Measurements from ENCODE around the gene TPP1.

The TPP1 gene

GRCh38 chr11:6630632-6631291, 11.5 kb upstream of the TPP1 start:
- ATAC-seq (replicated peaks; ENCODE audit: extremely low read depth, poor library complexity, severe bottlenecking): no peak
- no peaks in the 10 kb centered on the region for H3K27me3 Mint-ChIP-seq
- peaks cover 12% of the 10 kb centered on the region for H3K4me1 Mint-ChIP-seq
- no peak for DNase-seq (ENCODE audit: low spot score in 2 of 2)
- H3K27ac Mint-ChIP-seq (ENCODE audit: low read depth): no peak overlapping the region
- H3K9me3 Mint-ChIP-seq: no peaks in the 10 kb centered on the region
- peaks cover 5% of the 10 kb centered on the region for H3K36me3 Mint-ChIP-seq (ENCODE audit: insufficient read depth)
- no peak overlapping the region for H3K4me3 Mint-ChIP-seq

- no peaks in the 10 kb centered on the region for H3K9me3 Mint-ChIP-seq
- peaks cover 12% of the 10 kb centered on the region for H3K4me1 Mint-ChIP-seq
- no peaks in the 10 kb centered on the region for H3K27me3 Mint-ChIP-seq
- H3K36me3 Mint-ChIP-seq (ENCODE audit: insufficient read depth): peaks cover 6% of the 10 kb centered on the region
- no peak overlapping the region for H3K27ac Mint-ChIP-seq (ENCODE audit: low read depth)
- no peak overlapping the region for H3K4me3 Mint-ChIP-seq
- no peak for DNase-seq (ENCODE audit: low spot score in 2 of 2)
- ATAC-seq (replicated peaks; ENCODE audit: extremely low read depth, poor library complexity, severe bottlenecking): no peak
Observed at GRCh38 chr11:6629892-6630631, 10.8 kb upstream of the TPP1 start.

DNA sequence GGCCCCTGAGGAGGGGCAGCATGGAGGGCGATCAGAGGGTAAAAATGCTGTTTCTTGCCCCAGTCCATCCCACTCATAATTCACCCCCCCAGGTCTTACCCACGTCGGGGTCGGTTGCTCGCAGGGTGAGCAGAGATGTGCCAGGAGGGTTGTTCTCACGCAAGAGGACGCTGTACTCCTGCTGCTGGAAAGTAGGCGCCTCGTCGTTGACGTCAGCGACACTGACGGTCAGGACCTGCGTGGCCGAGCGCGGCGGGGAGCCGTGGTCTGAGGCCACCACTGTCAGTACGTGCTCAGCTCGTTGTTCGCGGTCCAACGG, 10.3 kb upstream of the TPP1 start:
- Mint-ChIP-seq H3K4me3 (no peak overlapping the region), H3K4me1 (peaks cover 12% of the 10 kb centered on the region), H3K36me3 (ENCODE audit: insufficient read depth) (peaks cover 7% of the 10 kb centered on the region), H3K9me3 (no peaks in the 10 kb centered on the region), H3K27me3 (no peaks in the 10 kb centered on the region), H3K27ac (ENCODE audit: low read depth) (no peak overlapping the region)
- ATAC-seq (replicated peaks; ENCODE audit: extremely low read depth, poor library complexity, severe bottlenecking) (no peak), DNase-seq (ENCODE audit: low spot score in 2 of 2) (no peak)

DNA sequence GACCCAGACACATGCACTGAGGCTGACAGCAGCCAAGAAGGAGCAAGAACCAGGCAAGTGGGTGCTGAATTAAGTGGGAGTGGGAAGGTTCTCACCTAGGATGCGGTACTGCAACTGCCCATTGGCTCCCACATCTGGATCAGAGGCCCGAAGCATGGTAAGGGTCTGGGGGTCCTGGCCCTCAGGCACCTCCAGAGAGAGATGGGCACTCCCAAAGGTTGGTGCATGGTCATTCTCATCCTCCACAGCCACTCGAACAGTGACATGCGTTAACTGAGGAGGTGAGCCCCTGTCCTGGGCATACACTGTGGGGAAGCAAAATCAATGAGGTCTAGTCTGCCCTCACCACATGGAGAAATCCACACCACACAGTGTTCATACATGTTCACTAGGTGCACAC, 9.3 kb upstream of the TPP1 start:
- H3K4me1 Mint-ChIP-seq: peaks cover 12% of the 10 kb centered on the region
- peak overlapping the region; percentile 24 for H3K27ac Mint-ChIP-seq (ENCODE audit: low read depth)
- ATAC-seq (replicated peaks; ENCODE audit: extremely low read depth, poor library complexity, severe bottlenecking) (no peak), DNase-seq (ENCODE audit: low spot score in 2 of 2) (no peak)
- H3K9me3 Mint-ChIP-seq: no peaks in the 10 kb centered on the region
- H3K4me3 Mint-ChIP-seq: no peak overlapping the region
- H3K27me3 Mint-ChIP-seq: no peaks in the 10 kb centered on the region
- H3K36me3 Mint-ChIP-seq (ENCODE audit: insufficient read depth): peaks cover 7% of the 10 kb centered on the region

DNA sequence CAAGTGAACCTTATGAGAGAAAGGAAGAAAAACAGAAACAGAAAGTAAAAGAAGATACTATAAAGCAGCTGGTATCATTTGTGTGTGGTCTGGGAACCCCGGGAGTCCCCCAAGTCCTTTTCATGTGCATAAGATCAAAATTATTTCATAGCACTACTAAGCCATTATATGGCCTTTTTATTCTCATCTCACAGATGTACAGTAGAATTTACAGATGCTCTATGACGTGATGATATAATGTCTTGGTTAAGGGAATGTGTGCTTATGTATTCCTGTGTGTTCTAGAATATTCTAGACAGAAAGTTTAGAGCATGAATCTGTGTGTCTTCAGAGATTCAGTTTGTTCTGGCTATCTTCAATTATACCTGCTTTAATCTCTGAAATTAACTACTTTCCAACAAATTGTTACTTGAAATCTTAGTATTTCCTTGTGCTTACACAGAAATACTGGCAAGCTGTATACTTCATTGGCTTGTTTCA, 8.6 kb upstream of the TPP1 start:
- DNase-seq (ENCODE audit: low spot score in 2 of 2): no peak
- peak overlapping the region; percentile 24 for H3K27ac Mint-ChIP-seq (ENCODE audit: low read depth)
- no peaks in the 10 kb centered on the region for H3K27me3 Mint-ChIP-seq

GRCh38 chr11:6626971-6627761, 7.9 kb upstream of the TPP1 start:
- no peak for DNase-seq (ENCODE audit: low spot score in 2 of 2)
- Mint-ChIP-seq H3K36me3 (ENCODE audit: insufficient read depth) (peaks cover 7% of the 10 kb centered on the region), H3K9me3 (no peaks in the 10 kb centered on the region), H3K4me3 (peak overlapping the region; percentile 6), H3K4me1 (peaks cover 12% of the 10 kb centered on the region), H3K27me3 (no peaks in the 10 kb centered on the region), H3K27ac (ENCODE audit: low read depth) (peak overlapping the region; percentile 15)
- ATAC-seq (replicated peaks; ENCODE audit: extremely low read depth, poor library complexity, severe bottlenecking): no peak

More for the DNA sequence above, 8.6 kb upstream of the TPP1 start:
- peak overlapping the region; percentile 6 for H3K4me3 Mint-ChIP-seq
- peak; percentile 61 for ATAC-seq (replicated peaks; ENCODE audit: extremely low read depth, poor library complexity, severe bottlenecking)
- H3K36me3 Mint-ChIP-seq (ENCODE audit: insufficient read depth): peaks cover 7% of the 10 kb centered on the region
- peaks cover 12% of the 10 kb centered on the region for H3K4me1 Mint-ChIP-seq
- H3K9me3 Mint-ChIP-seq: no peaks in the 10 kb centered on the region

DNA sequence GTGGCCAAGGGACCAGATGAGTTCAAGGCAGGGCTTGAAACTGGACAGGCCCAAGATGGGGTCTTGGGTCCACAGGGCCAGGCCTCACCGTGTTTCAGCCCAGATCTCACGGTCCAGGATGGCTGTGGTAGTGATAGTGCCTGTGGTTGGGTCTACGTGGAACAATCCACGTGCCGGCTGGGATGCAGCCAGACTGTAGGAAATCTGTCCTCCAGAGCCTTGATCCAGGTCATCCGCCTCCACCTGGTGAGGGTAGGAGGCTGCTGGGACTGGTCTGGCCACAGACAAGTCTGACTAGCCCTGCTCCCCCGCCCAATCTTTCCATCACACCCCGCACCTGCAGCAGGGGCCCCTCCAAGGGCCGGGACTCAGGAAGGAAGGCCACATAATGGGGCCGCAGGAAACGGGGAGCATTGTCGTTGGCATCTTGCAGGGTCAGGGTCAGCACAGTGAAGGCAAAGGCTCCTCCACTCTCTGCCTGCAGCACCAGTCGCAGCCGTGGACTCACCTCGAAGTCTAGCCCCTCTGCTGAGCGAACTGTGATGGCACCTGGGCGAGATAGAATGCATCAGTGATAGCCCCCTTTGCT, 6.7 kb upstream of the TPP1 start:
- DNase-seq (ENCODE audit: low spot score in 2 of 2) (no peak), ATAC-seq (replicated peaks; ENCODE audit: extremely low read depth, poor library complexity, severe bottlenecking) (no peak)
- Mint-ChIP-seq H3K27me3 (no peaks in the 10 kb centered on the region), H3K4me3 (peak overlapping the region; percentile 12), H3K4me1 (peaks cover 12% of the 10 kb centered on the region), H3K36me3 (ENCODE audit: insufficient read depth) (peaks cover 9% of the 10 kb centered on the region), H3K9me3 (no peaks in the 10 kb centered on the region), H3K27ac (ENCODE audit: low read depth) (no peak overlapping the region)

DNA sequence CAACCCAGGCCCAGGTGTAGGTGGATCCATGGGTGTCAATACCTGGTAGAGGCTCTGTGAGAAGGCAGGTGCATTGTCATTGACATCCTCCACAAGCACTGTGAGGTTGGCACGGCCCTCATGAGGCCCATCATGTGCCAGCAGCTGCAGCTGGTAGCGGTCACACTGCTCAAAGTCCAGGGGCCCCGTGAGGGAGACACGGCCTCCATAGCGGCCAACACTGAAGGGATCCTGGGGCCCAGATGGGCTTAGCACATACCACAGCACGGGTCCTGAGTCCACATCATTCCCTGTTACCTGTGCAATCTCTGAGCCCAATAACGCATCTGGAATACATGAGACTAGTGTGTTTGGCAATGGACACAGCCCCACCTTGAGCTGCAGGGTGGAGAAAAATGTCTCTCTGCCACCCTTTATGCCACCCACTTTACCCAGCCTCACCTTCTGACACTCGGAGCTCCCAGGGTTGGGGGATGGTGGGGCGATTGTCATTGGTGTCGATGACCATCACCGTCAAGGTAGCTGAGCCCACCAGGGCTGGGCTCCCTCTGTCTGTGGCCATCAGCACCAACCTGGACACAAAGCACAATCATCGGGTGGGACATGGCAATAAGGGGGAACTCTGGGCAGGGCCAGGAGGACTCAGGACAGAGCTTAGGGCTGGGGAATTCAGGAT, 6.1 kb upstream of the TPP1 start:
- DNase-seq (ENCODE audit: low spot score in 2 of 2) (no peak), ATAC-seq (replicated peaks; ENCODE audit: extremely low read depth, poor library complexity, severe bottlenecking) (no peak)
- H3K4me3 Mint-ChIP-seq: no peak overlapping the region
- H3K9me3 Mint-ChIP-seq: no peaks in the 10 kb centered on the region
- no peaks in the 10 kb centered on the region for H3K27me3 Mint-ChIP-seq
- no peak overlapping the region for H3K27ac Mint-ChIP-seq (ENCODE audit: low read depth)
- H3K4me1 Mint-ChIP-seq: peaks cover 12% of the 10 kb centered on the region
- peaks cover 9% of the 10 kb centered on the region for H3K36me3 Mint-ChIP-seq (ENCODE audit: insufficient read depth)

- H3K36me3 Mint-ChIP-seq (ENCODE audit: insufficient read depth): peaks cover 4% of the 10 kb centered on the region
- ATAC-seq (replicated peaks; ENCODE audit: extremely low read depth, poor library complexity, severe bottlenecking) (no peak), DNase-seq (ENCODE audit: low spot score in 2 of 2) (no peak)
- H3K9me3 Mint-ChIP-seq: no peaks in the 10 kb centered on the region
- H3K4me3 Mint-ChIP-seq: no peak overlapping the region
- no peak overlapping the region for H3K27ac Mint-ChIP-seq (ENCODE audit: low read depth)
- no peaks in the 10 kb centered on the region for H3K27me3 Mint-ChIP-seq
- H3K4me1 Mint-ChIP-seq: peaks cover 12% of the 10 kb centered on the region
Observed at GRCh38 chr11:6623391-6624363, 4.5 kb upstream of the TPP1 start.

- ATAC-seq (replicated peaks; ENCODE audit: extremely low read depth, poor library complexity, severe bottlenecking): no peak
- no peak overlapping the region for H3K27ac Mint-ChIP-seq (ENCODE audit: low read depth)
- H3K4me1 Mint-ChIP-seq: peaks cover 3% of the 10 kb centered on the region
- H3K27me3 Mint-ChIP-seq: no peaks in the 10 kb centered on the region
- DNase-seq (ENCODE audit: low spot score in 2 of 2): no peak
- H3K4me3 Mint-ChIP-seq: no peak overlapping the region
- H3K9me3 Mint-ChIP-seq: no peaks in the 10 kb centered on the region
- H3K36me3 Mint-ChIP-seq (ENCODE audit: insufficient read depth): peaks cover 4% of the 10 kb centered on the region
Observed at GRCh38 chr11:6622261-6623171, 3.3 kb upstream of the TPP1 start.
